GM21825 (cell line): ENCODE data around the gene CARD14.
"Not testable (repeated sequence)": the region's sequence is repeated elsewhere in the genome, so short reads cannot be mapped to it uniquely, and the experiment has no call there.

ENCODE experiments used
- ATAC-seq: cut with Tn5 transposase; IDR thresholded peaks from one replicate; pipeline ENCODE4 v1.9.1; 2021; ENCODE audit warnings: mild to moderate bottlenecking, moderate library complexity; ENCODE audit not compliant: unreplicated experiment

The CARD14 gene

GRCh38 chr17:80182845-80183223 is 13.0 kb downstream of the CARD14 start:
- no peak for ATAC-seq

GRCh38 chr17:80183581-80184422 is 14.0 kb downstream of the CARD14 start:
- ATAC-seq: no peak

GRCh38 chr17:80184423-80184714 is 14.5 kb downstream of the CARD14 start:
- no peak for ATAC-seq

- ATAC-seq: no peak
Observed at GRCh38 chr17:80185968-80186367, 16.1 kb downstream of the CARD14 start.

- no peak for ATAC-seq
Observed at GRCh38 chr17:80187090-80187489, 17.3 kb downstream of the CARD14 start.

GRCh38 chr17:80187515-80187941 is 17.7 kb downstream of the CARD14 start:
- ATAC-seq: no peak

GRCh38 chr17:80189611-80190010 is 19.8 kb downstream of the CARD14 start:
- no peak for ATAC-seq

- no peak for ATAC-seq
Observed at GRCh38 chr17:80190716-80191115, 20.9 kb downstream of the CARD14 start.

GRCh38 chr17:80191192-80191591 is 21.4 kb downstream of the CARD14 start:
- no peak for ATAC-seq

- ATAC-seq: no peak
Observed at GRCh38 chr17:80191865-80192661, 22.2 kb downstream of the CARD14 start.

GRCh38 chr17:80195141-80195540 is 25.3 kb downstream of the CARD14 start:
- ATAC-seq: no peak

- ATAC-seq: no peak
Observed at GRCh38 chr17:80195671-80196529, 26.1 kb downstream of the CARD14 start.

- no peak for ATAC-seq
Observed at GRCh38 chr17:80196652-80197051, 26.8 kb downstream of the CARD14 start.

- ATAC-seq: no peak
Observed at GRCh38 chr17:80198144-80198661, 28.4 kb downstream of the CARD14 start.

- ATAC-seq: not testable (repeated sequence)
Observed at GRCh38 chr17:80199295-80199694, 29.5 kb downstream of the CARD14 start.

GRCh38 chr17:80201446-80201845 is 31.6 kb downstream of the CARD14 start:
- no peak for ATAC-seq

- no peak for ATAC-seq
Observed at GRCh38 chr17:80202197-80202596, 32.4 kb downstream of the CARD14 start.

- no peak for ATAC-seq
Observed at GRCh38 chr17:80203471-80203963, 33.7 kb downstream of the CARD14 start.

GRCh38 chr17:80204626-80205468 is 35.0 kb downstream of the CARD14 start:
- ATAC-seq: no peak

GRCh38 chr17:80205811-80206210 is 36.0 kb downstream of the CARD14 start:
- ATAC-seq: no peak
